Occipital lobe (tissue), 2 donors: ENCODE data around the gene HSF2. TPM values are rescaled to one million over a fixed set of nuclear protein-coding genes. Genes with fewer than 3 reads are reported as not detected.

Experiments
- DNase-seq: peaks from one replicate; lab custom pipeline; 2025; lab: John Stamatoyannopoulos, UW
- total RNA-seq: library from RNA; depleted of rRNA; stranded (reverse); fragments of >200 nt; gene quantifications from one replicate; pipeline ENCODE4 v1.2.3, GENCODE V29; 2014

Gene HSF2
- total RNA-seq, 1 donor from 2014 or later: 88.1 TPM

- no peak for DNase-seq
Measured at GRCh38 chr6:122394016-122394415, 5.4 kb upstream of the HSF2 start.

DNA sequence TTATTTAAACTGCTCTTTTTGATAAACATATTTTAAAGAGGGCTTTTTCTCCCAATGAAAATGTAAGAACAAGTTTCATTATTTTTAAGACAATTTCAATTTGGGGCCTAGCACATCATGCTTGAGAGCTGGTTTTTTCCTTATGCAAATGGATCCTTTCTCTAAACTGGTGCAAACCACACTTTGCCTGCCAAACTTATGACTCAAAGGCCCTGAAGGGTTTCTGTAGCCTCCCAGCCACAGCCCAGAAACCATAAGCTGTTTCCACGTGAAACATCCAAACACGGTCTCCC is 451 bp upstream of the HSF2 start:
- DNase-seq: no peak

GRCh38 chr6:122400121-122400450 is 634 bp downstream of the HSF2 start:
- no peak for DNase-seq

- DNase-seq: no peak
Measured at GRCh38 chr6:122400462-122401089, 1.1 kb downstream of the HSF2 start.

DNA sequence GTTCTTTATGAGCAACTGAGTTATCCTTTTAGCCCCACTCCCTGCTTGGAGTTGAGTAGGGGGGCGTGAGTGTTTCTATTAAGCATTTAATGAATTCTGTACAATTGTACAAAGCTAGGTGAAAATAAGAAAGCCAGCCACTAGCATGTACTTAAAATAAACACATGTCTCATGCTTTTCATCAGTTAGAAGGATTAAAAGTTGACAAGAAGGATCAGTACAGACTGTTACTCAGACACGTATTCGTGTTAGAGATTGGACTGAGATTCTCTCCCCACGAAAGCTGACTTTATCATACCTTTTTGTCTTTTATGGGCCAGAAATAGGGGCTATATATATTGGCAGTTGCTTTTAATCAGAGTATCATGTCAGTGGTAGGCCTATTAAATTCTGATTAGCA is 1.7 kb downstream of the HSF2 start:
- no peak for DNase-seq

- DNase-seq: no peak
Measured at GRCh38 chr6:122404444-122404843, 5.0 kb downstream of the HSF2 start.

DNA sequence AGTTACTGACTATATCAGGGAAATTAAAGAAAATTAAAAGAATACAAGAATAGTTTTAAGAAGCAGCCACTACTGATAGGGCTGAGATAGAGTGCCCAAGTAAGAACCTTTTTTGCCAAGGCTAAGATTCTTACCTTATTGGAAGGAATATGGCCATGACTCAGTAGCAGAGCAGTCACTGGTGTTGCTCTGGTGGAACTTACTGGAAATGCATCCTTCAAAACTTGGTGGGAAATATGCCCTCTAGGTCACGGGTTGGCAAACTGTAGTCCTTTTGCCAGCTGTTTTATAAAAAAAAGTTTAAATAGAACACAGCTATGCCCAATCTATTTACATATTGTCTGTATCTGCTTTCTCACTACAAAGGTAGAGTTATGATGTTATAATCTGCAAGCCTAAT is 6.0 kb downstream of the HSF2 start:
- no peak for DNase-seq

DNA sequence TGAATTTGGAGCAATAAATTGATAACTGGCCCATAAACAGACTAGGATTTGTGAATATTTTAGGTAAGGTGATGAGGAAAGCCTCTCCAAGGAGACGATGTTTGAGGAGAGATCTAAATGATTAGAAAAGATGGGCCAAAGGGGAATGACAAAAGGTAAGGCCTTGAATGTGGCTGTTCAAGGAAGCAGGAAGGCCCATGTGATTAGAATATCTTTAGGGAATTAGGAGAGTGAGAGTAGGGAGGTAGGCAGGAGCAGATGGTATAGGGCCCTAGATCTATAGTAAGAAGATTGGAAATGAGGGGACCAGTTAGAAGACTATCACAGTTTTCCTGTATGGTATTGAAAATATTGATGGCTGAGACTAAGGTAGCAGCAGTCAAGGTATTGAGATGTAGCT is 6.7 kb downstream of the HSF2 start:
- no peak for DNase-seq

- no peak for DNase-seq
Measured at GRCh38 chr6:122407712-122408111, 8.3 kb downstream of the HSF2 start.

DNA sequence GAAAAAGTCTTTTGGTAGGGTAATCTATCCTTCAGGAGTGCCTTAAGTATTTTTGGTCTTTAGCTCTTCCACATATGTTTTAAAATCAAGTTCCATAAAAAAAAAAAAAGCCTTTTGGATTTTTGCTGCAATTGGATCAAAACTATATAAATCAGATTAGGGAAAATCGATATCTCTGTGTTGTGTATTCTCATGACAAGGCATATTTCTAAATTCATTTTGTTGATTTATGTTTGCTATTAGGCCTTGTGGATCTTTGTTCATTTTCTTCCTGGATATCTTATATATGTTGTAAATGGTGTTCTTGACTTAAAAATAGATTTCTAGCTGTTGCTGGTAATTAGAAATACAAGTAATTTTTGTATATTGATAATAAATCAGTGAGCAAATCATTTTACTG is 8.8 kb downstream of the HSF2 start:
- no peak for DNase-seq

GRCh38 chr6:122408702-122409458 is 9.4 kb downstream of the HSF2 start:
- DNase-seq: no peak

DNA sequence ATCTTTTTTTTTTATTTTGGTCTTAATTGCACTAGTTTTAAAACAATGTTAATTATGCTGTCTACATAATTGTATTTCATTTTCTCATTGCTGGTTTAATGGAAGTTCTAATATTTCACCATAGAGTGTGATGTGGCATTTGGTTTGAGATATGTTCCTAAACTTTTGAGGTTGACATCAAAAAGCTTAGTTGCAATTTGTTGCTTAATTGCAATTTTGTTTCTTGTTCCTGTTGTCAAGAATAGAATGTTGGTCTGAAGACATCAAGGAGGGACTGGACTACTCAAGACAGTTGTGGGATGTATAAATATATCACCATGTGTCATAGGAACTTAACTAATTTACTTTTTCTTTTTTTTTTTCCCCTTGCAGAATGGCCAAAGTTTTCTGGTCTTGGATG is 12.5 kb downstream of the HSF2 start:
- no peak for DNase-seq

DNA sequence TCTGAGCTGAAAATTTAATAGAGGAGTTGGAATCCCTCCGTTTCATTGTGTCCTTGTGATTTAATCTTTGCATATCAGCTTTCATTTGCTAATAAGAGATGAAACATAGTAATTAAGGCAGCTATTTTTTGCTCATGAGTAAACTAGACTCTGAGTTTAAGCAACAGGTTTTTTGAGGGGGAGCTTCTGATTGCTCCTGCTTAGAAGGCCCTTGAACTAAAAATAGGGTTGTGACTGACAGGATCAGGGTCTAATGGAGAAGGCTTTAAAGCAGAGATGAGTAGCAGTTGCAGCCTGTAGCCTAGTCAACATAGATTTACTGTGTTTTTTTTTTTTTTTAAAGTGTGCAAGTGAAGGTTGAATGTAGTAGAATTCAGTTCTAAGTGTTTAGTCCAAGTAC is 17.4 kb downstream of the HSF2 start:
- no peak for DNase-seq

GRCh38 chr6:122422003-122422402 is 22.6 kb downstream of the HSF2 start:
- DNase-seq: no peak

DNA sequence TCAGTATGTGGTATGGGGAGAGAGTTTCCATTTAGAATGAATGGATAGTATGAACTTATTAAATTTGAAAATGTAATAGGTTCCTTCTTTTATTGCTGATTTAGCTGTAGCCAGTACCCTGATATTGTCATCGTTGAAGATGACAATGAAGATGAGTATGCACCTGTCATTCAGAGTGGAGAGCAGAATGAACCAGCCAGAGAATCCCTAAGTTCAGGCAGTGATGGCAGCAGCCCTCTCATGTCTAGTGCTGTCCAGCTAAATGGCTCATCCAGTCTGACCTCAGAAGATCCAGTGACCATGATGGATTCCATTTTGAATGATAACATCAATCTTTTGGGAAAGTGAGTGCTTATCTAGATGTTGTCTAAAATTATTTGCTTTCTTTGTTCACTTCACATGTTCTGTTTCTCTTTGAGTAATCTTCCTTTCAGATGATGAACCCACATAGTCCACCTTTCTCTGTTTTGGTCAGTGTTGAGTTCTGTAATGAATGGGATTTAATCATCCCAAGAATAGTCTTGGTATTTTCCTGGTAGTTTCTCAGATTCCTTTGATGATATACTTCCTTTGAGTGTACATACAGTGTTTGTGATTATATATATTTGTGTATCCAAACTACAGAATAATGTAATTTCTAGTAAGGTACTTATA is 23.3 kb downstream of the HSF2 start:
- DNase-seq: no peak

GRCh38 chr6:122423734-122424133 is 24.3 kb downstream of the HSF2 start:
- DNase-seq: no peak

GRCh38 chr6:122426597-122426996 is 27.1 kb downstream of the HSF2 start:
- no peak for DNase-seq

DNA sequence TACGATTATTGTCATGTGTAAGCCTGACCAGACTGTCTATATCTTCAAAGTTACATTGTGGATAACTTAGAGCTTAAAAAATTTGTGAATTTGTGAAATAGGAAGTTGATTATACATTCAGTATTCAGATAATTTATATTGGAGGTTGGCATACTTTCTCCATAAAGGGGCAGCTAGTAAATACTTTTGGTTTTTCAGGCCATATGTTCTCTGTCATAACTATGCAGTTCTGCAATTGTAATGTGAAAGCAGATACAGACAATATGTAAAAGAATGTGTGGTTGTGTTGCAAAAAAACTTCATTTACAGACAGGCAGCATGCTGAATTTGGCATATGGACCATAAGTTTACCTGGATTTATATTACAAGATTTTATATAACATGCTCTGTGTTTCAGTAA is 29.3 kb downstream of the HSF2 start:
- no peak for DNase-seq

GRCh38 chr6:122429323-122429722 is 29.9 kb downstream of the HSF2 start:
- DNase-seq: no peak

GRCh38 chr6:122431780-122432179 is 32.3 kb downstream of the HSF2 start:
- no peak for DNase-seq

- DNase-seq: no peak
Measured at GRCh38 chr6:122432816-122433215, 33.4 kb downstream of the HSF2 start.

- DNase-seq: no peak
Measured at GRCh38 chr6:122438975-122439374, 39.5 kb downstream of the HSF2 start.

- DNase-seq: no peak
Measured at GRCh38 chr6:122445274-122445673, 45.8 kb downstream of the HSF2 start.
